Activated T-cell treated with anti-CD3 and anti-CD28 coated beads, Interleukin-2, amount 50 U/mL, for 4 hours (primary cell): ENCODE measurements around the gene MCCC1. TPM values are rescaled to one million over a fixed set of nuclear protein-coding genes. Genes with fewer than 3 reads are reported as not detected.
"Not testable (repeated sequence)": the region's sequence is repeated elsewhere in the genome, so short reads cannot be mapped to it uniquely, and the experiment has no call there.

Experiments
- ATAC-seq, 2 donors: fragments of 200-7000 bp; cut with Tn5 transposase; one replicate each; pipeline ENCODE4 v1.10.0; 2021
- DNase-seq: peaks from one replicate; pipeline ENCODE4 v3.0.0-alpha.2; 2020
- H3K27me3 Mint-ChIP-seq: one replicate; pipeline ENCODE4 v1.8.0; 2021; ENCODE audit warnings: low read depth, mixed read lengths
- H3K36me3 Mint-ChIP-seq: one replicate; pipeline ENCODE4 v1.8.0; 2022; ENCODE audit warnings: mixed read lengths; ENCODE audit not compliant: insufficient read depth
- H3K4me1 Mint-ChIP-seq: one replicate; pipeline ENCODE4 v1.8.0; 2021; ENCODE audit warnings: low read depth, mixed read lengths
- H3K4me3 Mint-ChIP-seq: one replicate; pipeline ENCODE4 v1.8.0; 2021; ENCODE audit warnings: mild to moderate bottlenecking, moderate library complexity, mixed read lengths
- H3K9me3 Mint-ChIP-seq: one replicate; pipeline ENCODE4 v1.8.0; 2021; ENCODE audit warnings: mixed read lengths
- total RNA-seq, 3 donors: library from RNA; stranded (reverse); gene quantifications; one replicate each; pipeline ENCODE4 v1.2.1, GENCODE V29; 2021

Gene MCCC1
- total RNA-seq, 3 donors from 2014 or later = 14.0 to 18.0 (median 16.9) TPM

GRCh38 chr3:183116025-183116614 is 16.8 kb upstream of the MCCC1 start:
- H3K36me3 Mint-ChIP-seq = no peaks in the 10 kb centered on the region
- ATAC-seq = peak; percentile 85 to 94
- H3K9me3 Mint-ChIP-seq = no peaks in the 10 kb centered on the region

GRCh38 chr3:183114384-183115178 is 15.3 kb upstream of the MCCC1 start:
- Mint-ChIP-seq H3K36me3 (no peaks in the 10 kb centered on the region), H3K27me3 (peaks cover 13% of the 10 kb centered on the region), H3K9me3 (peaks cover 6% of the 10 kb centered on the region), H3K4me1 (peaks cover 5% of the 10 kb centered on the region), H3K4me3 (no peak overlapping the region)
- no peak for ATAC-seq
- DNase-seq = no peak

More at GRCh38 chr3:183116025-183116614, 16.8 kb upstream of the MCCC1 start:
- H3K4me1 Mint-ChIP-seq = peaks cover 5% of the 10 kb centered on the region
- peaks cover 13% of the 10 kb centered on the region for H3K27me3 Mint-ChIP-seq
- peak overlapping the region; percentile 69 for H3K4me3 Mint-ChIP-seq
- peak; percentile 38 for DNase-seq

GRCh38 chr3:183109847-183110246 is 10.6 kb upstream of the MCCC1 start:
- not testable (repeated sequence) for DNase-seq, H3K27me3 Mint-ChIP-seq, ATAC-seq, H3K4me1 Mint-ChIP-seq, H3K4me3 Mint-ChIP-seq, H3K36me3 Mint-ChIP-seq, H3K9me3 Mint-ChIP-seq

- Mint-ChIP-seq H3K36me3 (no peaks in the 10 kb centered on the region), H3K27me3 (no peaks in the 10 kb centered on the region), H3K4me3 (no peak overlapping the region), H3K9me3 (peaks cover 7% of the 10 kb centered on the region), H3K4me1 (no peaks in the 10 kb centered on the region)
- ATAC-seq = no peak
- DNase-seq = no peak
Measured at GRCh38 chr3:183108470-183108869, 9.2 kb upstream of the MCCC1 start.

GRCh38 chr3:183108001-183108449 is 8.7 kb upstream of the MCCC1 start:
- Mint-ChIP-seq H3K27me3 (no peaks in the 10 kb centered on the region), H3K9me3 (peaks cover 7% of the 10 kb centered on the region), H3K4me1 (no peaks in the 10 kb centered on the region), H3K36me3 (no peaks in the 10 kb centered on the region), H3K4me3 (no peak overlapping the region)
- DNase-seq = no peak
- no peak for ATAC-seq

GRCh38 chr3:183107372-183107771 is 8.1 kb upstream of the MCCC1 start:
- ATAC-seq, H3K36me3 Mint-ChIP-seq, H3K27me3 Mint-ChIP-seq, H3K4me3 Mint-ChIP-seq, DNase-seq, H3K4me1 Mint-ChIP-seq, H3K9me3 Mint-ChIP-seq: not testable (repeated sequence)

GRCh38 chr3:183106635-183107034 is 7.3 kb upstream of the MCCC1 start:
- Mint-ChIP-seq H3K9me3 (peaks cover 7% of the 10 kb centered on the region), H3K4me1 (no peaks in the 10 kb centered on the region), H3K4me3 (no peak overlapping the region), H3K27me3 (no peaks in the 10 kb centered on the region), H3K36me3 (no peaks in the 10 kb centered on the region)
- ATAC-seq (no peak), DNase-seq (no peak)

GRCh38 chr3:183103950-183104349 is 4.7 kb upstream of the MCCC1 start:
- not testable (repeated sequence) for H3K36me3 Mint-ChIP-seq, DNase-seq, H3K4me1 Mint-ChIP-seq, H3K4me3 Mint-ChIP-seq, H3K9me3 Mint-ChIP-seq, ATAC-seq, H3K27me3 Mint-ChIP-seq

- not testable (repeated sequence) for H3K27me3 Mint-ChIP-seq
Measured at GRCh38 chr3:183101040-183101439, 1.7 kb upstream of the MCCC1 start.

GRCh38 chr3:183100376-183100775 is 1.1 kb upstream of the MCCC1 start:
- DNase-seq = no peak
- no peaks in the 10 kb centered on the region for H3K27me3 Mint-ChIP-seq

More at GRCh38 chr3:183101040-183101439, 1.7 kb upstream of the MCCC1 start:
- not testable (repeated sequence) for H3K4me3 Mint-ChIP-seq, H3K9me3 Mint-ChIP-seq, ATAC-seq, H3K36me3 Mint-ChIP-seq, DNase-seq
- H3K4me1 Mint-ChIP-seq = peaks cover 26% of the 10 kb centered on the region

GRCh38 chr3:183099838-183100204 is 525 bp upstream of the MCCC1 start:
- Mint-ChIP-seq H3K4me3 (peak overlapping the region; percentile 93), H3K9me3 (no peaks in the 10 kb centered on the region), H3K27me3 (no peaks in the 10 kb centered on the region), H3K36me3 (peaks cover 5% of the 10 kb centered on the region), H3K4me1 (peaks cover 30% of the 10 kb centered on the region)
- ATAC-seq (no peak), DNase-seq (no peak)

More at GRCh38 chr3:183100376-183100775, 1.1 kb upstream of the MCCC1 start:
- H3K4me1 Mint-ChIP-seq = peaks cover 29% of the 10 kb centered on the region
- no peak overlapping the region for H3K4me3 Mint-ChIP-seq
- no peak for ATAC-seq
- peaks cover 5% of the 10 kb centered on the region for H3K36me3 Mint-ChIP-seq
- no peaks in the 10 kb centered on the region for H3K9me3 Mint-ChIP-seq

- Mint-ChIP-seq H3K4me3 (peak overlapping the region; percentile 93), H3K4me1 (peaks cover 35% of the 10 kb centered on the region), H3K27me3 (no peaks in the 10 kb centered on the region), H3K9me3 (no peaks in the 10 kb centered on the region), H3K36me3 (peaks cover 5% of the 10 kb centered on the region)
- no peak for DNase-seq
- ATAC-seq = peak in 1 of 2 donors; percentile 27
Measured at GRCh38 chr3:183098536-183099025, 715 bp downstream of the MCCC1 start.

GRCh38 chr3:183094711-183095110 is 4.6 kb downstream of the MCCC1 start:
- Mint-ChIP-seq H3K4me3 (no peak overlapping the region), H3K9me3 (no peaks in the 10 kb centered on the region), H3K27me3 (no peaks in the 10 kb centered on the region), H3K36me3 (peaks cover 23% of the 10 kb centered on the region), H3K4me1 (peaks cover 29% of the 10 kb centered on the region)
- DNase-seq (no peak), ATAC-seq (no peak)

- no peak for ATAC-seq
- no peak overlapping the region for H3K4me3 Mint-ChIP-seq
- peaks cover 13% of the 10 kb centered on the region for H3K4me1 Mint-ChIP-seq
Measured at GRCh38 chr3:183092256-183092655, 7.0 kb downstream of the MCCC1 start.

GRCh38 chr3:183087184-183087583 is 12.1 kb downstream of the MCCC1 start:
- H3K4me1 Mint-ChIP-seq = no peaks in the 10 kb centered on the region
- H3K9me3 Mint-ChIP-seq = no peaks in the 10 kb centered on the region
- no peaks in the 10 kb centered on the region for H3K27me3 Mint-ChIP-seq
- ATAC-seq (no peak), DNase-seq (no peak)
- no peak overlapping the region for H3K4me3 Mint-ChIP-seq
- peaks cover 49% of the 10 kb centered on the region for H3K36me3 Mint-ChIP-seq

More at GRCh38 chr3:183092256-183092655, 7.0 kb downstream of the MCCC1 start:
- H3K36me3 Mint-ChIP-seq = peaks cover 33% of the 10 kb centered on the region
- H3K9me3 Mint-ChIP-seq = no peaks in the 10 kb centered on the region
- no peak for DNase-seq
- H3K27me3 Mint-ChIP-seq = no peaks in the 10 kb centered on the region
